HCT116 (cell line): Measurements from ENCODE around the gene GOLGA3.

ENCODE experiments used
- CEBPB ChIP-seq: IDR thresholded peaks from 2 replicates; pipeline ENCODE4 v1.6.1; 2012; ENCODE audit warnings: low read depth
- EZH2 ChIP-seq: fragments of 200-600 bp; sonication (generic); IDR thresholded peaks from 2 replicates; pipeline ENCODE4 v1.6.1; 2017; ENCODE audit warnings: antibody characterized with exemption, mixed run types
- EZH2phosphoT487 ChIP-seq: fragments of 200-600 bp; IDR thresholded peaks from 2 replicates; pipeline ENCODE4 v1.6.1; 2018; ENCODE audit warnings: antibody characterized with exemption, borderline replicate concordance
- POLR2A ChIP-seq: IDR thresholded peaks from 2 replicates; pipeline ENCODE4 v1.7.0; 2011; ENCODE audit warnings: borderline replicate concordance; ENCODE audit not compliant: insufficient read depth, insufficient read length; ENCODE audit errors: extremely low read depth
- POLR2AphosphoS5 ChIP-seq: IDR thresholded peaks from 2 replicates; pipeline ENCODE4 v1.6.1; 2011; ENCODE audit warnings: mild to moderate bottlenecking, low read depth, low read length, moderate library complexity
- SIN3A ChIP-seq: IDR thresholded peaks from 2 replicates; pipeline ENCODE4 v1.6.1; 2012; ENCODE audit warnings: low read depth
- SRF ChIP-seq: IDR thresholded peaks from 2 replicates; pipeline ENCODE4 v1.6.1; 2012; ENCODE audit warnings: low read depth
- TCF7L2 ChIP-seq: IDR thresholded peaks from 2 replicates; pipeline ENCODE4 v1.7.0; 2011; ENCODE audit warnings: borderline replicate concordance, inconsistent platforms; ENCODE audit not compliant: insufficient read depth, insufficient read length; ENCODE audit errors: extremely low read depth
- TF ChIP-seq, protein P1 (sequence below), 3 experiments: fragments of 200-600 bp in 1 of 3; sonication (generic) in 1 of 3; IDR thresholded peaks in 2 of 3; conservative IDR thresholded peaks in 1 of 3; 2 replicates each; pipeline ENCODE4 v1.5.1; 2012 to 2017; ENCODE audit warnings: low read depth in 2 of 3, low read length in 2 of 3, antibody characterized with exemption in 1 of 3, borderline replicate concordance in 1 of 3, control low read depth in 1 of 3, mild to moderate bottlenecking in 1 of 3, mixed read lengths in 1 of 3, mixed run types in 1 of 3, moderate library complexity in 1 of 3; ENCODE audit not compliant: insufficient read depth in 1 of 3
- TF ChIP-seq, protein P2 (sequence below): IDR thresholded peaks from 2 replicates; pipeline ENCODE4 v1.6.1; 2012
- TF ChIP-seq, protein P3 (sequence below): IDR thresholded peaks from 2 replicates; pipeline ENCODE4 v1.6.1; 2012

DNA sequence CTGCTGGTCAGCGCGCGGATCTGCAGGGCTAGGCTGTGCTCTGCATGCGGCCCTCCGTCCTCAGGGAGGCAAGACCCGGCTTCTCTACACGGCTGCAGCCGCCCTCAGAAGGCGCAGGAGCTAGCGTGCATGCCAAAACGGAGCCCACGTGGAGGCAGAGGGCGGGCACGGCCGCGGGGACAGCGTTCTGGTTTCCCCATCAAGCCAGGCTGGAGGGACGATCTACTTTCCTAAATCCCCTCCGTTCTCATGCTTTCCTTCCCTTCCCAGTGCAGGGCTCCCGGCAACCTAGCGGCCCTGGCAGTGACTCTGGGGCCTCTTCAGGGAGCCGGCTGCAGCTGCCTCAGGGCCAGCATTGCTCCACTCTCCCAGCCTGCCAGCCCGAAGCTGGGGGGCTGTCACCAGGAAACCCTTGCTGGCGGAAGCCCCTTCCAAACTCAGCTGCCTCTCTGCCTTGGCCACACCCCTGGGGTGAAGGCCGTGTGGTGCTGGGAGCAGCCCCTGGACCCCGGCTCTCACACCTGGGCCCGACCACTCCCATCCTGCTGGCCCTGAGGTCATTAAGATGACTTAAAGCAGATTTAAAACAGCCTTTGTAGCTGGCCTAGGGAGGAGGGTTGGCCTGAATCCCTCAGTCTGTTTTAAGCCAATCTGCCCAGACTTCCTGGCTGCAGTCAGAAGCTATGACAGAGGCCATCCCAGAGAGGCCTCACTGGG is 9.2 kb upstream of the GOLGA3 start:
- TF ChIP-seq, protein P1, sequence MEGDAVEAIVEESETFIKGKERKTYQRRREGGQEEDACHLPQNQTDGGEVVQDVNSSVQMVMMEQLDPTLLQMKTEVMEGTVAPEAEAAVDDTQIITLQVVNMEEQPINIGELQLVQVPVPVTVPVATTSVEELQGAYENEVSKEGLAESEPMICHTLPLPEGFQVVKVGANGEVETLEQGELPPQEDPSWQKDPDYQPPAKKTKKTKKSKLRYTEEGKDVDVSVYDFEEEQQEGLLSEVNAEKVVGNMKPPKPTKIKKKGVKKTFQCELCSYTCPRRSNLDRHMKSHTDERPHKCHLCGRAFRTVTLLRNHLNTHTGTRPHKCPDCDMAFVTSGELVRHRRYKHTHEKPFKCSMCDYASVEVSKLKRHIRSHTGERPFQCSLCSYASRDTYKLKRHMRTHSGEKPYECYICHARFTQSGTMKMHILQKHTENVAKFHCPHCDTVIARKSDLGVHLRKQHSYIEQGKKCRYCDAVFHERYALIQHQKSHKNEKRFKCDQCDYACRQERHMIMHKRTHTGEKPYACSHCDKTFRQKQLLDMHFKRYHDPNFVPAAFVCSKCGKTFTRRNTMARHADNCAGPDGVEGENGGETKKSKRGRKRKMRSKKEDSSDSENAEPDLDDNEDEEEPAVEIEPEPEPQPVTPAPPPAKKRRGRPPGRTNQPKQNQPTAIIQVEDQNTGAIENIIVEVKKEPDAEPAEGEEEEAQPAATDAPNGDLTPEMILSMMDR (IDR thresholded peaks at IDR 0.05 in 2 of 3, conservative IDR thresholded peaks at IDR 0.05 in 1 of 3; ENCODE audit: borderline replicate concordance in 1 of 3, insufficient read depth in 1 of 3, low read depth in 2 of 3, low read length in 2 of 3) = no peak
- TF ChIP-seq POLR2A (no peak), SRF (no peak), TCF7L2 (no peak), POLR2AphosphoS5 (no peak), EZH2 (no peak), EZH2phosphoT487 (no peak), CEBPB (no peak), SIN3A (no peak)
- TF ChIP-seq, protein P2, sequence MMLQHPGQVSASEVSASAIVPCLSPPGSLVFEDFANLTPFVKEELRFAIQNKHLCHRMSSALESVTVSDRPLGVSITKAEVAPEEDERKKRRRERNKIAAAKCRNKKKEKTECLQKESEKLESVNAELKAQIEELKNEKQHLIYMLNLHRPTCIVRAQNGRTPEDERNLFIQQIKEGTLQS = no peak
- TF ChIP-seq, protein P3, sequence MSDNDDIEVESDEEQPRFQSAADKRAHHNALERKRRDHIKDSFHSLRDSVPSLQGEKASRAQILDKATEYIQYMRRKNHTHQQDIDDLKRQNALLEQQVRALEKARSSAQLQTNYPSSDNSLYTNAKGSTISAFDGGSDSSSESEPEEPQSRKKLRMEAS = no peak
